ENCODE results near the gene C3orf70. TPM values are rescaled to one million over a fixed set of nuclear protein-coding genes. Genes with fewer than 3 reads are reported as not detected.
"Not testable (repeated sequence)": the region's sequence is repeated elsewhere in the genome, so short reads cannot be mapped to it uniquely, and the experiment has no call there.

C3orf70 gene
- total RNA-seq, 4 donors from 2014 or later: 13.9 to 16.4 (median 14.8) TPM

GRCh38 chr3:185114756-185115155 lies 38.1 kb downstream of the C3orf70 start:
- no peaks in the 10 kb centered on the region for H3K27me3 ChIP-seq
- in situ Hi-C loops (cut with MboI; ENCODE audit: low pct_ligation_motif_present in 1 of 4, low pct_unique_long_range_greater_than_20kb in 1 of 4, low sequenced_read_pairs in 3 of 4): no loop called here
- H3K4me3 ChIP-seq: no peak overlapping the region
- intact Hi-C loops (cut with DNase I; ENCODE audit: low total_unique reads): no loop called here
- H3K36me3 ChIP-seq: no peaks in the 10 kb centered on the region
- no peaks in the 10 kb centered on the region for H3K9me3 ChIP-seq
- WGBS, 2 donors (ENCODE audit: low coverage in 1 of 2): 69 to 71% methylated on average over 4 of the region's 4 CpGs
- H3K27ac ChIP-seq: no peak overlapping the region
- TF ChIP-seq POLR2A (IDR thresholded peaks at IDR 0.05) (no peak), POLR2AphosphoS5 (IDR thresholded peaks at IDR 0.05) (no peak), EP300 (IDR thresholded peaks at IDR 0.05; ENCODE audit: low read depth) (no peak), CTCF (IDR thresholded peaks at IDR 0.05) (no peak)
- no peak for DNase-seq
- H3K4me1 ChIP-seq: peaks cover 0 to 6% (median 0%) of the 10 kb centered on the region in 4 donors

GRCh38 chr3:185112186-185112585 lies 40.7 kb downstream of the C3orf70 start:
- intact Hi-C loops (cut with DNase I; ENCODE audit: low total_unique reads) (no loop called here), in situ Hi-C loops (cut with MboI; ENCODE audit: low pct_ligation_motif_present in 1 of 4, low pct_unique_long_range_greater_than_20kb in 1 of 4, low sequenced_read_pairs in 3 of 4) (no loop called here)
- H3K36me3 ChIP-seq: no peaks in the 10 kb centered on the region
- no peak for TF ChIP-seq CTCF (IDR thresholded peaks at IDR 0.05)
- no peak for TF ChIP-seq EP300 (IDR thresholded peaks at IDR 0.05; ENCODE audit: low read depth)
- no peak for TF ChIP-seq POLR2AphosphoS5 (IDR thresholded peaks at IDR 0.05)
- no peak for TF ChIP-seq POLR2A (IDR thresholded peaks at IDR 0.05)
- WGBS, 2 donors (ENCODE audit: low coverage in 1 of 2): 88 to 89% methylated on average over 5 of the region's 5 CpGs
- H3K27me3 ChIP-seq: no peaks in the 10 kb centered on the region
- no peak overlapping the region for H3K27ac ChIP-seq
- no peak overlapping the region for H3K4me3 ChIP-seq
- H3K9me3 ChIP-seq: no peaks in the 10 kb centered on the region
- DNase-seq: no peak
- peaks cover 0 to 6% (median 0%) of the 10 kb centered on the region in 4 donors for H3K4me1 ChIP-seq

GRCh38 chr3:185109012-185109411 lies 43.8 kb downstream of the C3orf70 start:
- in situ Hi-C loops (cut with MboI; ENCODE audit: low pct_ligation_motif_present in 1 of 4, low pct_unique_long_range_greater_than_20kb in 1 of 4, low sequenced_read_pairs in 3 of 4); H3K4me1 ChIP-seq; H3K27ac ChIP-seq; H3K27me3 ChIP-seq; H3K9me3 ChIP-seq; H3K4me3 ChIP-seq; H3K36me3 ChIP-seq; DNase-seq; intact Hi-C loops (cut with DNase I; ENCODE audit: low total_unique reads): not testable (repeated sequence)
- 88 to 94% methylated on average over 2 of the region's 2 CpGs for WGBS, 2 donors (ENCODE audit: low coverage in 1 of 2)

DNA sequence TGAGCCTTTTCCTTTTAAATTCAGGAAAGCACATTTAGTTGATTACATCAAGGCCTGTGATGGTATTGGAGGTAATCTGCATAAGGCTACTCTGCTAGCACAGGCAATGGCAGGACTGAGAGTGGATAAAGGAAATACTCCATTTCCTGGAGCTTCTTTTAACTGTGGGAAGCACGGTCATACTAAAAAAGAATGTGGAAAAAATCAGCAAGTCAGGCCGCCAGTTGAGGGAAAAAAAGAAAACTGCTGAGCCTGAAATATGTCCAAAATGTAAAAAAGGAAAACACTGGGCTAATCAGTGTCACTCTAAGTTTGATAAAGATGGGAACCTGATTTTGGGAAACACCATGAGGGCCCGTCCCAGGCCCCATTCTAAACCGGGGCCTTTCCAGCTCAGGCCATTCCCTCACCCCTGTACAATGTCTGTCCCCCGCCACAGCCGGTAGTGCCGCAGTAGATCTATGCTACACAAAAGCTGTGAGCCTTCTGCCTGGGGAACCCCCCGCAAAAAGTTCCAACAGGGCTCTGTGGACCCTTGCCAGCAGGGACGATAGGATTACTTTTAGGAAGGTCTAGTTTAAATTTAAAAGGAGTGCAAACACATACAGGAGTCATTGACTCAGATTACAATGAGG lies 46.5 kb downstream of the C3orf70 start:
- H3K27me3 ChIP-seq; DNase-seq; in situ Hi-C loops (cut with MboI; ENCODE audit: low pct_ligation_motif_present in 1 of 4, low pct_unique_long_range_greater_than_20kb in 1 of 4, low sequenced_read_pairs in 3 of 4); H3K36me3 ChIP-seq; H3K4me3 ChIP-seq; H3K9me3 ChIP-seq; intact Hi-C loops (cut with DNase I; ENCODE audit: low total_unique reads); H3K4me1 ChIP-seq: not testable (repeated sequence)
- peak overlapping the region in 1 of 4 donors; percentile 15 for H3K27ac ChIP-seq
- WGBS, 2 donors (ENCODE audit: low coverage in 1 of 2): 61 to 76% methylated on average over 5 to 9 of the region's 9 CpGs

- in situ Hi-C loops (cut with MboI; ENCODE audit: low pct_ligation_motif_present in 1 of 4, low pct_unique_long_range_greater_than_20kb in 1 of 4, low sequenced_read_pairs in 3 of 4) (no loop called here), intact Hi-C loops (cut with DNase I; ENCODE audit: low total_unique reads) (no loop called here)
- Histone ChIP-seq H3K4me1 (no peaks in the 10 kb centered on the region), H3K27ac (no peak overlapping the region), H3K9me3 (no peaks in the 10 kb centered on the region), H3K36me3 (no peaks in the 10 kb centered on the region), H3K27me3 (no peaks in the 10 kb centered on the region), H3K4me3 (no peak overlapping the region)
- TF ChIP-seq POLR2A (IDR thresholded peaks at IDR 0.05): no peak
- TF ChIP-seq EP300 (IDR thresholded peaks at IDR 0.05; ENCODE audit: low read depth): no peak
- no peak for TF ChIP-seq POLR2AphosphoS5 (IDR thresholded peaks at IDR 0.05)
- TF ChIP-seq CTCF (IDR thresholded peaks at IDR 0.05): no peak
- WGBS, 2 donors (ENCODE audit: low coverage in 1 of 2): 82 to 89% methylated on average over 6 to 7 of the region's 7 CpGs
- no peak for DNase-seq
Measured at GRCh38 chr3:185103359-185104127, 49.3 kb downstream of the C3orf70 start.
